Vagina (tissue), 2 donors: ENCODE data around the gene SPOCK1.

Experiments
- CTCF ChIP-seq, 3 experiments: fragments of 450-650 bp in 2 of 3; fragments of 200-600 bp in 1 of 3; sonication (generic) in 1 of 3; IDR thresholded peaks; one replicate each; pipeline ENCODE4 v1.5.1; 2017 to 2019; ENCODE audit warnings: antibody characterized with exemption in 3 of 3, mild to moderate bottlenecking in 2 of 3, moderate library complexity in 2 of 3
- POLR2A ChIP-seq, 2 donors: fragments of 450-650 bp; IDR thresholded peaks; one replicate each; pipeline ENCODE4 v1.6.1; 2017; ENCODE audit warnings: antibody characterized with exemption in 2 of 2, mild to moderate bottlenecking in 2 of 2, moderate library complexity in 2 of 2

- TF ChIP-seq POLR2A (IDR thresholded peaks at IDR 0.05) (no peak), CTCF (IDR thresholded peaks at IDR 0.05) (no peak)
These were observed 299.2 kb downstream of the SPOCK1 start for GRCh38 chr5:137199966-137200365.
